ENCODE data around the gene SORCS2.

SORCS2 gene

GRCh38 chr4:7464259-7464655 is 271.9 kb downstream of the SORCS2 start:
- DNase-seq = no peak

- no peak for DNase-seq
Measured at GRCh38 chr4:7465017-7465416, 272.7 kb downstream of the SORCS2 start.

- DNase-seq = no peak
Measured at GRCh38 chr4:7466215-7466614, 273.9 kb downstream of the SORCS2 start.

GRCh38 chr4:7466904-7467303 is 274.6 kb downstream of the SORCS2 start:
- no peak for DNase-seq

- DNase-seq = no peak
Measured at GRCh38 chr4:7467471-7467870, 275.1 kb downstream of the SORCS2 start.

- no peak for DNase-seq
Measured at GRCh38 chr4:7469023-7469422, 276.7 kb downstream of the SORCS2 start.

GRCh38 chr4:7470111-7470510 is 277.8 kb downstream of the SORCS2 start:
- no peak for DNase-seq

- DNase-seq = no peak
Measured at GRCh38 chr4:7470522-7471128, 278.3 kb downstream of the SORCS2 start.

GRCh38 chr4:7472442-7473013 is 280.2 kb downstream of the SORCS2 start:
- no peak for DNase-seq

- DNase-seq = no peak
Measured at GRCh38 chr4:7473081-7473480, 280.7 kb downstream of the SORCS2 start.

GRCh38 chr4:7474320-7474719 is 282.0 kb downstream of the SORCS2 start:
- DNase-seq = no peak

GRCh38 chr4:7475207-7475606 is 282.9 kb downstream of the SORCS2 start:
- DNase-seq = no peak

- DNase-seq = no peak
Measured at GRCh38 chr4:7476820-7477219, 284.5 kb downstream of the SORCS2 start.

- DNase-seq = no peak
Measured at GRCh38 chr4:7477695-7478094, 285.4 kb downstream of the SORCS2 start.

- DNase-seq = no peak
Measured at GRCh38 chr4:7478665-7479064, 286.3 kb downstream of the SORCS2 start.

- no peak for DNase-seq
Measured at GRCh38 chr4:7480423-7480822, 288.1 kb downstream of the SORCS2 start.

GRCh38 chr4:7481227-7481626 is 288.9 kb downstream of the SORCS2 start:
- DNase-seq = no peak

- no peak for DNase-seq
Measured at GRCh38 chr4:7485096-7485495, 292.8 kb downstream of the SORCS2 start.

- DNase-seq = no peak
Measured at GRCh38 chr4:7486101-7486500, 293.8 kb downstream of the SORCS2 start.

GRCh38 chr4:7487502-7487901 is 295.2 kb downstream of the SORCS2 start:
- no peak for DNase-seq

GRCh38 chr4:7487998-7488671 is 295.8 kb downstream of the SORCS2 start:
- no peak for DNase-seq

GRCh38 chr4:7491915-7492314 is 299.6 kb downstream of the SORCS2 start:
- no peak for DNase-seq

GRCh38 chr4:7498446-7499200 is 306.3 kb downstream of the SORCS2 start:
- no peak for DNase-seq

GRCh38 chr4:7499661-7500060 is 307.3 kb downstream of the SORCS2 start:
- no peak for DNase-seq

Measured in activated CD8-positive, alpha-beta memory T cell treated with anti-CD3 and anti-CD28 coated beads, Interleukin-2, amount 50 U/mL, for 48 hours (primary cell).